Endothelial cell (in vitro differentiated cells): ENCODE results near the gene GALNT17. TPM values are rescaled to one million over a fixed set of nuclear protein-coding genes. Genes with fewer than 3 reads are reported as not detected.

Experiments
- DNase-seq: peaks from one replicate; pipeline ENCODE4 v3.0.0; 2021; ENCODE audit warnings: low spot score
- H3K27ac Mint-ChIP-seq: one replicate; pipeline ENCODE4 v1.8.0; 2021; ENCODE audit warnings: mixed read lengths, inconsistent platforms; ENCODE audit not compliant: unreplicated experiment
- H3K27me3 Mint-ChIP-seq: one replicate; pipeline ENCODE4 v1.8.0; 2021; ENCODE audit warnings: mild to moderate bottlenecking, moderate library complexity, mixed read lengths, inconsistent platforms; ENCODE audit not compliant: unreplicated experiment
- H3K36me3 Mint-ChIP-seq: one replicate; pipeline ENCODE4 v1.8.0; 2021; ENCODE audit warnings: mild to moderate bottlenecking, low read depth, mixed read lengths, inconsistent platforms; ENCODE audit not compliant: unreplicated experiment
- H3K4me1 Mint-ChIP-seq: one replicate; pipeline ENCODE4 v1.8.0; 2021; ENCODE audit warnings: mild to moderate bottlenecking, mixed read lengths, inconsistent platforms; ENCODE audit not compliant: unreplicated experiment
- H3K4me3 Mint-ChIP-seq: one replicate; pipeline ENCODE4 v1.8.0; 2021; ENCODE audit warnings: mild to moderate bottlenecking, mixed read lengths, inconsistent platforms; ENCODE audit not compliant: unreplicated experiment
- H3K9me3 Mint-ChIP-seq: one replicate; pipeline ENCODE4 v1.8.0; 2021; ENCODE audit warnings: mixed read lengths, inconsistent platforms; ENCODE audit not compliant: unreplicated experiment
- total RNA-seq: library from RNA; stranded (reverse); fragmentation: NEBNext Ultra II Directional; extraction: Animal tissue kit (Norgen Biotek cat#: 25700); gene quantifications from one replicate; pipeline ENCODE4 v1.2.1, GENCODE V29; 2021; ENCODE audit not compliant: unreplicated experiment
- TF ChIP-seq, protein P1 (sequence below): fragments of 200-600 bp; sonication (generic); IDR thresholded peaks from one replicate; pipeline ENCODE4 v1.5.0; 2021; ENCODE audit warnings: antibody characterized with exemption; ENCODE audit not compliant: unreplicated experiment

GALNT17 gene
- total RNA-seq, 1 donor from 2014 or later = 0.38 TPM

DNA sequence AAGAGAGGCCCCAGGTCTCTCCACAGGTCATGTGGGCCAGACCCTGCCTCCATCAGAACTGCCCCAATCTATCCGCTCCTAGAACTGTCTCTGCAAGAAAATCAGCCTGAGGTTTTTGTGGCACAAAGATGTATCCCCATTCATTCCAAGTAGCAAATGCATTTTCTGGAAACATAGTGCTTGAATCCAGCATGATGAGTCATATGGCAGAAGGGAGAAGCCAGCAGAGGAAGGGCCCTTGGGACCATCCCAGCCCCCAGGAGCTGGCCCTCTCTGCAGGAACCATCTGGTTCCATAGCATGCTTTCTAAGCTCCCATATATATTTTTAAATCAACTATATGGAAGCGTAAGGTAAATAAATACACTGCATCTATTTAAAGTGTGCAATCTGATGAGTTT lies 563.2 kb downstream of the GALNT17 start:
- no peak overlapping the region for H3K27ac Mint-ChIP-seq
- TF ChIP-seq, protein P1, sequence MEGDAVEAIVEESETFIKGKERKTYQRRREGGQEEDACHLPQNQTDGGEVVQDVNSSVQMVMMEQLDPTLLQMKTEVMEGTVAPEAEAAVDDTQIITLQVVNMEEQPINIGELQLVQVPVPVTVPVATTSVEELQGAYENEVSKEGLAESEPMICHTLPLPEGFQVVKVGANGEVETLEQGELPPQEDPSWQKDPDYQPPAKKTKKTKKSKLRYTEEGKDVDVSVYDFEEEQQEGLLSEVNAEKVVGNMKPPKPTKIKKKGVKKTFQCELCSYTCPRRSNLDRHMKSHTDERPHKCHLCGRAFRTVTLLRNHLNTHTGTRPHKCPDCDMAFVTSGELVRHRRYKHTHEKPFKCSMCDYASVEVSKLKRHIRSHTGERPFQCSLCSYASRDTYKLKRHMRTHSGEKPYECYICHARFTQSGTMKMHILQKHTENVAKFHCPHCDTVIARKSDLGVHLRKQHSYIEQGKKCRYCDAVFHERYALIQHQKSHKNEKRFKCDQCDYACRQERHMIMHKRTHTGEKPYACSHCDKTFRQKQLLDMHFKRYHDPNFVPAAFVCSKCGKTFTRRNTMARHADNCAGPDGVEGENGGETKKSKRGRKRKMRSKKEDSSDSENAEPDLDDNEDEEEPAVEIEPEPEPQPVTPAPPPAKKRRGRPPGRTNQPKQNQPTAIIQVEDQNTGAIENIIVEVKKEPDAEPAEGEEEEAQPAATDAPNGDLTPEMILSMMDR = no peak
- H3K4me3 Mint-ChIP-seq = no peak overlapping the region
- no peaks in the 10 kb centered on the region for H3K36me3 Mint-ChIP-seq
- H3K4me1 Mint-ChIP-seq = no peaks in the 10 kb centered on the region
- H3K9me3 Mint-ChIP-seq = peaks cover 16% of the 10 kb centered on the region
- peaks cover 1% of the 10 kb centered on the region for H3K27me3 Mint-ChIP-seq
- DNase-seq = no peak

DNA sequence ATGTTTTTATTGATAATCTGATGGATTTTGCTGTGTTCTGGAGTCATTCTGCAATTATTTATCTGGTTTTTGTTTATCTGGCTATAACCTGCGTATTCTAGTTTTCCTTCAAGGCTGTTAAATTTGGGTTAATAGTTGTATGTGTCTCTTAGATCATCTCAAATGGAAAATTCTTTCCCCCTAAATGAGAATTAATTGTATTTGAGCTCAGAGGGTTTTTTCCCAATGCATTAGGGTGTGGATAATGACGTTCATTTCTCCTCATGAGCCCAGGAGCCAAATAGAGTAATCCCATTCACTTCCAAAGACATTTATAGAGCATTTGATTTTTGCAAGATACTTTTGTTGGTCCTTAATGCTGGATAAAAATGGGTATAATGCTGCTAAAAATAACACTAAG lies 564.6 kb downstream of the GALNT17 start:
- peaks cover 16% of the 10 kb centered on the region for H3K9me3 Mint-ChIP-seq
- peaks cover 3% of the 10 kb centered on the region for H3K27me3 Mint-ChIP-seq
- no peak overlapping the region for H3K27ac Mint-ChIP-seq
- no peak for DNase-seq
- TF ChIP-seq, protein P1 = no peak
- no peak overlapping the region for H3K4me3 Mint-ChIP-seq
- H3K36me3 Mint-ChIP-seq = no peaks in the 10 kb centered on the region
- H3K4me1 Mint-ChIP-seq = no peaks in the 10 kb centered on the region

DNA sequence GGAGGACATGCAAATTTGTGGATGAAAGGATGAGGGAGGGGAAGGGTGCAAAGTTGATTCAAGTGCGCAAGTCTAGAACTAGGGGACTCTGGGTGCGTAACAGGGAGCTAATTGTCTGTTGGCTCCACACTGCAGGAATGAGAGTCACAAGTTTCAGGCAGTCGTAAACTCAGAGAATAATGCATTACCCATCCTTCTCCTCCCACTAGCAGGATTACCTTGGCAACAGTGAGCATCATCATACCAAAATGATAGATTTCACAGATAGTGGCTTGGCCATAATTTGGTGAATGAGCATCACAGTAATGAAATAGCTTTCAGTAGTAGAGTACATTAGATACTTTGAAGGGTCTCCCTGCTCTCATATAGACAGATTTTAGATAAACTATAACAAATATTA lies 565.5 kb downstream of the GALNT17 start:
- peaks cover 2% of the 10 kb centered on the region for H3K27me3 Mint-ChIP-seq
- no peaks in the 10 kb centered on the region for H3K36me3 Mint-ChIP-seq
- H3K9me3 Mint-ChIP-seq = peaks cover 16% of the 10 kb centered on the region
- H3K4me1 Mint-ChIP-seq = no peaks in the 10 kb centered on the region
- TF ChIP-seq, protein P1 = no peak
- H3K4me3 Mint-ChIP-seq = no peak overlapping the region
- no peak for DNase-seq
- no peak overlapping the region for H3K27ac Mint-ChIP-seq

DNA sequence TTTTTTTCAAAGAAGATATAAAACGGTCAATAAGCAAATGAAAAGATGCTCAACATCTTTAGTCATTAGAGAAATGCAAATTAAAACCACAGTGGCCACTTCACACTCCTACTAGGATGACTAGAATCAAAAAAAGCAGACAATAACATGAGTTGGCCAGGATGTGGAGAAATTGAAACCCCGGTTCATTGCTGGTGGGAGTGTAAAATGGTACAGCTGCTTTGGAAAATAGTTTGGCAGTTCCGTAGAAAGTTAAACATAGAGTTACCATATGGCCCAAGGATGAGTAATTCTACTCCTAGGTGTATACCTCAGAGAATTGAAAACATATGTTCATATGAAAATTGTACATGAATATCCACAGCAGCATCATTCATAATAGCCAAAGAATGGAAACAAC lies 573.3 kb downstream of the GALNT17 start:
- no peak for DNase-seq
- H3K36me3 Mint-ChIP-seq = no peaks in the 10 kb centered on the region
- H3K4me1 Mint-ChIP-seq = no peaks in the 10 kb centered on the region
- peaks cover 2% of the 10 kb centered on the region for H3K27me3 Mint-ChIP-seq
- H3K27ac Mint-ChIP-seq = no peak overlapping the region
- TF ChIP-seq, protein P1 = no peak
- H3K4me3 Mint-ChIP-seq = no peak overlapping the region
- peaks cover 6% of the 10 kb centered on the region for H3K9me3 Mint-ChIP-seq

DNA sequence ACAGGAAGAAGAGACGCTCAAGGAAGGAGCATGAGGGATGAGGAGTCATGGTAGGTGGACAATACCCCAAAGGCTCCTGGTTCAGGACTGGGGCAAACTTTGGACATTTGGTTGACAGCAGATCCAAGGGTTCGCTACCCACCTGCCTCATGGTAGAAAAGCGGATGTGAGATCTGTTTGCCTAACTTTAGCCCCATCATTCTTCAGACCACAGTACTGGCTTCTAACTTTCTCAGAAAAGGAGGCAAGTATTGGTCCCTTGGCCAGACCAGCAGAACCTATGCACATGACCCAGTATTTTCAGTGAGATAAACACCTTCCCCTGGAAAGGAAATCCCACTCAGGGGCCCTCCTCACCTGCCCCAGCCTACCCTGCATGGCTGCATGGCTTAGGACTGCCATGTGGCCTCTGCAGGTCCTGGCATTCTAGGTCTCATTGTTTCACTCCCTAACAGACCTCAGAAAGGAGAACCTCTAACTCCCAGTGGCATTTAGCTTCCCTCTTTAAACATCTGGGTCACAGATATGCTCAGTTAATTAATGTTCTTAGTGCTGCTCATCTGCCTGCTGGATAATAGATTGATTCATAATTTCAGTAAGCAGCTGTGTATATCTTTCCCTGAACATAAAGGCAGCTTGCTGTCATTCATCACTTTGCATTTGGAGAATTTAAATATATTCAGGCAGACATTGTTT lies 574.1 kb downstream of the GALNT17 start:
- Mint-ChIP-seq H3K27me3 (no peaks in the 10 kb centered on the region), H3K4me1 (no peaks in the 10 kb centered on the region), H3K9me3 (peaks cover 6% of the 10 kb centered on the region), H3K4me3 (no peak overlapping the region), H3K36me3 (no peaks in the 10 kb centered on the region), H3K27ac (no peak overlapping the region)
- TF ChIP-seq, protein P1 = no peak
- DNase-seq = no peak
